CD14-positive monocyte (primary cell): ENCODE results near the gene PDE4D. TPM values are rescaled to one million over a fixed set of nuclear protein-coding genes. Genes with fewer than 3 reads are reported as not detected.

Source experiments
- DNase-seq, 3 donors: peaks; one replicate each; pipeline ENCODE4 v3.0.0-alpha.2; 2011 to 2022
- H2AFZ ChIP-seq: 2 replicates; pipeline ENCODE4 v1.6.0; 2012; ENCODE audit warnings: mild to moderate bottlenecking, low read depth, low read length, inconsistent platforms; ENCODE audit not compliant: insufficient read depth, poor library complexity, severe bottlenecking
- H3K27ac ChIP-seq, 2 donors: 1 replicate in 1 of 2; 2 replicates in 1 of 2; pipeline ENCODE4 v1.5.1; 2012 to 2013; ENCODE audit warnings: low read length in 2 of 2, control low read depth in 1 of 2, inconsistent platforms in 1 of 2, low read depth in 1 of 2, mild to moderate bottlenecking in 1 of 2
- H3K27me3 ChIP-seq, 2 donors: one replicate each; pipeline versions ENCODE4 v1.6.0 to v1.6.1; 2011 to 2013; ENCODE audit warnings: low read length in 2 of 2; ENCODE audit not compliant: control insufficient read depth in 2 of 2, insufficient read depth in 2 of 2
- H3K36me3 ChIP-seq, 2 donors: replicated peaks in 1 of 2; 1 replicate in 1 of 2; 2 replicates in 1 of 2; pipeline versions ENCODE4 v1.5.1 to v1.6.1; 2012 to 2013; ENCODE audit warnings: low read length in 2 of 2, control low read depth in 1 of 2, inconsistent platforms in 1 of 2, mild to moderate bottlenecking in 1 of 2; ENCODE audit not compliant: insufficient read depth in 2 of 2, control insufficient read depth in 1 of 2
- H3K4me1 ChIP-seq, 2 donors: 1 replicate in 1 of 2; 2 replicates in 1 of 2; pipeline versions ENCODE4 v1.5.1 to v1.6.1; 2012 to 2013; ENCODE audit warnings: low read length in 2 of 2, control low read depth in 1 of 2, inconsistent platforms in 1 of 2, mild to moderate bottlenecking in 1 of 2, moderate library complexity in 1 of 2; ENCODE audit not compliant: insufficient read depth in 2 of 2, control insufficient read depth in 1 of 2
- H3K4me2 ChIP-seq: replicated peaks from 2 replicates; pipeline ENCODE3; 2012; ENCODE audit warnings: low read length, moderate library complexity, mild to moderate bottlenecking; ENCODE audit not compliant: poor library complexity, severe bottlenecking; ENCODE audit errors: extremely low read depth
- H3K4me3 ChIP-seq, 3 experiments: fragments of 200-600 bp in 1 of 3; sonication (generic) in 1 of 3; replicated peaks in 1 of 3; 1 replicate in 2 of 3; 2 replicates in 1 of 3; pipeline ENCODE4 v1.5.1; 2011 to 2013; ENCODE audit warnings: low read length in 3 of 3, mild to moderate bottlenecking in 3 of 3, control low read depth in 2 of 3, low read depth in 2 of 3, inconsistent platforms in 1 of 3, moderate library complexity in 1 of 3
- H3K79me2 ChIP-seq: 2 replicates; pipeline ENCODE4 v1.6.0; 2012; ENCODE audit warnings: mild to moderate bottlenecking, control low read depth, inconsistent platforms, low read length, moderate library complexity; ENCODE audit not compliant: insufficient read depth
- H3K9ac ChIP-seq: 2 replicates; pipeline ENCODE4 v1.6.0; 2017; ENCODE audit warnings: low read length, mild to moderate bottlenecking; ENCODE audit not compliant: insufficient read depth, poor library complexity, severe bottlenecking
- H3K9me3 ChIP-seq, 2 donors: replicated peaks in 1 of 2; 1 replicate in 1 of 2; 2 replicates in 1 of 2; pipeline versions ENCODE4 v1.5.1 to v1.6.1; 2012 to 2013; ENCODE audit warnings: low read length in 2 of 2, control low read depth in 1 of 2; ENCODE audit not compliant: control insufficient read depth in 1 of 2, insufficient read depth in 1 of 2
- H4K20me1 ChIP-seq: 2 replicates; pipeline ENCODE4 v1.6.0; 2012; ENCODE audit warnings: mild to moderate bottlenecking, low read length, control low read depth, moderate library complexity; ENCODE audit not compliant: insufficient read depth
- H3K27ac Mint-ChIP-seq, 7 donors: one replicate each; pipeline ENCODE4 v1.8.0; 2020; ENCODE audit warnings: mild to moderate bottlenecking in 7 of 7, mixed read lengths in 7 of 7, moderate library complexity in 6 of 7, inconsistent platforms in 2 of 7
- H3K27me3 Mint-ChIP-seq, 3 donors: one replicate each; pipeline ENCODE4 v1.8.0; 2021 to 2022; ENCODE audit warnings: low read depth in 3 of 3, mild to moderate bottlenecking in 3 of 3, mixed read lengths in 3 of 3, moderate library complexity in 3 of 3, inconsistent platforms in 1 of 3
- H3K36me3 Mint-ChIP-seq, 2 donors: one replicate each; pipeline ENCODE4 v1.8.0; 2020; ENCODE audit warnings: mixed read lengths in 2 of 2, inconsistent platforms in 1 of 2, mild to moderate bottlenecking in 1 of 2
- H3K4me1 Mint-ChIP-seq: one replicate; pipeline ENCODE4 v1.8.0; 2020; ENCODE audit warnings: mild to moderate bottlenecking, mixed read lengths
- H3K4me3 Mint-ChIP-seq, 2 donors: one replicate each; pipeline ENCODE4 v1.8.0; 2020; ENCODE audit warnings: mild to moderate bottlenecking in 2 of 2, mixed read lengths in 2 of 2, moderate library complexity in 1 of 2
- H3K9me3 Mint-ChIP-seq, 7 donors: one replicate each; pipeline ENCODE4 v1.8.0; 2020 to 2022; ENCODE audit warnings: mixed read lengths in 7 of 7, mild to moderate bottlenecking in 6 of 7, moderate library complexity in 6 of 7, inconsistent platforms in 2 of 7
- WGBS: methylation state at CpG from one replicate; pipeline ENCODE4 v1.1.5; 2013; ENCODE audit warnings: missing lambda C conversion rate; ENCODE audit not compliant: insufficient coverage; 5-methylcytosine and 5-hydroxymethylcytosine counted together
- intact Hi-C, 2 donors: fragments of 100-400 bp; cut with micrococcal nuclease; formaldehyde crosslinking; loops; one replicate each; pipeline versions ENCODE4 v1.15.0 to v1.15.1; 2023
- polyA plus RNA-seq, 3 donors: library from polyadenylated mRNA; depleted of rRNA in 1 of 3; unstranded in 2 of 3; stranded (reverse) in 1 of 3; fragments of 300-500 nt in 2 of 3; fragments of >200 nt in 1 of 3; fragmentation: Illumina TruSeq in 2 of 3; gene quantifications; 1 replicate in 2 of 3; 2 replicates in 1 of 3; pipeline ENCODE4 v1.2.3, GENCODE V29; 2012 to 2021
- TF ChIP-seq, protein P1 (sequence below): fragments of 200-600 bp; IDR thresholded peaks from one replicate; pipeline ENCODE4 v1.8.0; 2022; ENCODE audit warnings: antibody characterized with exemption, mild to moderate bottlenecking

PDE4D gene
- polyA plus RNA-seq, 3 donors = 1.9 to 3.4 (median 2.8) TPM

DNA sequence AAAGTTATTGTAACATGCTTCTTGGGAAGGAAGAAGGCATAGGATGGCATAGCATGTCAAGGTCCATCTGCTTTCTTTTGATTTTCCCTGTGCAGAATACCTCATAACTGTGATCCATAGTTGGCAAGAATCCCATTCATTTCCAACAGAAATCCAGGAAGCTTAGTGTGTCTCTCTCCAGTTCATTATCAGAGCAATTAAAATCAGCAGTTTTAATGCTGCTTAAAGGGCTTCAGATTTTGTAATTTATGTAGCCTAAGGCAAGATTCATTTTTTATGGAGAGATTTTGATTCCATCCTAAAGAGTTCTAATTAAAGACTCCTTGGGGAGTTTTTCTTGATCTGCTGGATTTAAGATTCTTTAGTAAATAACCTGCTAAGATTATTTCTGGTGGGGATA, 560.1 kb downstream of the PDE4D start:
- no peaks in the 10 kb centered on the region for H3K27me3 Mint-ChIP-seq
- H3K9me3 Mint-ChIP-seq = no peaks in the 10 kb centered on the region
- Histone ChIP-seq H3K4me2 (no peak overlapping the region), H3K36me3 (no peaks in the 10 kb centered on the region), H3K9me3 (no peaks in the 10 kb centered on the region), H3K27me3 (no peaks in the 10 kb centered on the region), H3K4me3 (no peak overlapping the region), H4K20me1 (no peaks in the 10 kb centered on the region), H2AFZ (no peak overlapping the region), H3K9ac (no peak overlapping the region), H3K27ac (no peak overlapping the region), H3K4me1 (no peaks in the 10 kb centered on the region), H3K79me2 (no peaks in the 10 kb centered on the region)
- no peak overlapping the region for H3K27ac Mint-ChIP-seq
- no peaks in the 10 kb centered on the region for H3K36me3 Mint-ChIP-seq
- peaks cover 12% of the 10 kb centered on the region for H3K4me1 Mint-ChIP-seq
- TF ChIP-seq, protein P1, sequence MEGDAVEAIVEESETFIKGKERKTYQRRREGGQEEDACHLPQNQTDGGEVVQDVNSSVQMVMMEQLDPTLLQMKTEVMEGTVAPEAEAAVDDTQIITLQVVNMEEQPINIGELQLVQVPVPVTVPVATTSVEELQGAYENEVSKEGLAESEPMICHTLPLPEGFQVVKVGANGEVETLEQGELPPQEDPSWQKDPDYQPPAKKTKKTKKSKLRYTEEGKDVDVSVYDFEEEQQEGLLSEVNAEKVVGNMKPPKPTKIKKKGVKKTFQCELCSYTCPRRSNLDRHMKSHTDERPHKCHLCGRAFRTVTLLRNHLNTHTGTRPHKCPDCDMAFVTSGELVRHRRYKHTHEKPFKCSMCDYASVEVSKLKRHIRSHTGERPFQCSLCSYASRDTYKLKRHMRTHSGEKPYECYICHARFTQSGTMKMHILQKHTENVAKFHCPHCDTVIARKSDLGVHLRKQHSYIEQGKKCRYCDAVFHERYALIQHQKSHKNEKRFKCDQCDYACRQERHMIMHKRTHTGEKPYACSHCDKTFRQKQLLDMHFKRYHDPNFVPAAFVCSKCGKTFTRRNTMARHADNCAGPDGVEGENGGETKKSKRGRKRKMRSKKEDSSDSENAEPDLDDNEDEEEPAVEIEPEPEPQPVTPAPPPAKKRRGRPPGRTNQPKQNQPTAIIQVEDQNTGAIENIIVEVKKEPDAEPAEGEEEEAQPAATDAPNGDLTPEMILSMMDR = no peak
- H3K4me3 Mint-ChIP-seq = no peak overlapping the region
- DNase-seq = no peak
- intact Hi-C loops = no loop called here

DNA sequence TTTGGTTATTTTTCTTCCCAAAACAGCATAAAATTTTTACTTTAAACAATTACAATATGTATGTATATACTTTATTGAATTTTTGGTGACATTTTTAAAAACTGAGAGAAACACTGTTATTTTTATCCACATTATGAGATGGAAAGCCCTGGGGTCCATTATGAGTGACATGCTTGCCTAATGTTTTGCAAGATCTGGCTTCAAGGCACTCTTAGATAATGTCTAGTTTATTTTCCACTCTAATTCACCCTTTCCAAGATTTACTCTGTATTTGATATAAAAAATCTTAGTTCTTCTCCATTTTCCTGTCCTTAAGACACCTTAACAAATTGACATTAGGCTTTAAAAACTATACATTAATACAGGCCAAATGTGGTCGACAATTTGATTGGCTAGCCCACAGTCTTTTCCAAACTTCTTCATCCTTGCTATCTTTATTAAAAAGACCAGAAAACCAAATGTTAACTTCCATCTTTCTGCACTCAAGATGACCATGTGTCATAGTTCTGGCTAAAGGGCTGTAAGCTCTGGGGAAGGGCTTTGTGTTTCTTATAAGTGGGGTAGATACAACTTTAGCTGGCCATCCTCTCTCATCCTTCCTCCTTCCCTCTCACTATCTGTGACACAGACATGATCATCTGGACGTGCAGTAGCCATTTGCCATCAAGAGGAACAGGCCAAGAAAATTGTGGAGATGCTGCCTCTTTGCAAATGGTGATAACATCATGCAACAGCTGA, 561.1 kb downstream of the PDE4D start:
- Mint-ChIP-seq H3K9me3 (no peaks in the 10 kb centered on the region), H3K4me3 (no peak overlapping the region), H3K4me1 (peaks cover 7% of the 10 kb centered on the region), H3K27me3 (no peaks in the 10 kb centered on the region), H3K27ac (peak overlapping the region in 1 of 7 donors; percentile 1), H3K36me3 (no peaks in the 10 kb centered on the region)
- Histone ChIP-seq H3K9ac (no peak overlapping the region), H3K36me3 (no peaks in the 10 kb centered on the region), H3K9me3 (no peaks in the 10 kb centered on the region), H3K4me3 (no peak overlapping the region), H3K4me2 (no peak overlapping the region), H3K79me2 (no peaks in the 10 kb centered on the region), H3K27me3 (no peaks in the 10 kb centered on the region), H2AFZ (no peak overlapping the region), H3K4me1 (no peaks in the 10 kb centered on the region), H4K20me1 (no peaks in the 10 kb centered on the region), H3K27ac (no peak overlapping the region)
- 90% methylated on average over 2 of the region's 2 CpGs for WGBS
- no peak for DNase-seq
- TF ChIP-seq, protein P1 = no peak
- intact Hi-C loops = no loop called here
